Caco-2 (cell line): ENCODE measurements around the gene IL22RA1. TPM values are rescaled to one million over a fixed set of nuclear protein-coding genes. Genes with fewer than 3 reads are reported as not detected.
A peak's percentile ranks its signal among the peaks of the same experiment; 100 is the strongest.

Source experiments
- BruUV-seq: library from RNA; stranded (reverse); fragments of 400-500 nt; replicated peaks from 2 replicates; lab custom pipeline; 2021; lab: Mats Ljungman, UMichigan
- CTCF ChIA-PET: fragments of 300-600 bp; sonication (Branson Sonifier 250); formaldehyde crosslinking; loops from one replicate; lab custom pipeline; 2022; ENCODE audit warnings: antibody characterized with exemption; lab: Charles Lee
- POLR2A ChIA-PET: fragments of 300-600 bp; sonication (Branson Sonifier 250); formaldehyde crosslinking; loops from one replicate; lab custom pipeline; 2022; ENCODE audit warnings: antibody characterized with exemption; lab: Charles Lee
- DNase-seq, 2 experiments: peaks; one replicate each; pipeline versions ENCODE4 v3.0.0 to v3.0.0-alpha.2; 2020 to 2022
- H3K27me3 ChIP-seq: replicated peaks from 2 replicates; pipeline ENCODE4 v1.6.0; 2011; ENCODE audit warnings: low read length; ENCODE audit not compliant: control insufficient read depth, insufficient read depth
- H3K36me3 ChIP-seq: 2 replicates; pipeline ENCODE4 v1.5.1; 2011; ENCODE audit warnings: low read length; ENCODE audit not compliant: control insufficient read depth, insufficient read depth
- H3K4me1 ChIP-seq: fragments of 250-450 bp; sonication (Bioruptor Pico); 2 replicates; pipeline ENCODE4 v1.5.1; 2020; ENCODE audit warnings: mild to moderate bottlenecking
- H3K4me3 ChIP-seq: 2 replicates; pipeline ENCODE4 v1.5.1; 2011; ENCODE audit warnings: low read depth, mild to moderate bottlenecking, control low read depth, low read length
- H3K9me3 ChIP-seq: fragments of 250-450 bp; sonication (Bioruptor Pico); 2 replicates; pipeline ENCODE4 v1.5.1; 2020; ENCODE audit warnings: mild to moderate bottlenecking, moderate library complexity
- H3K27ac Mint-ChIP-seq: one replicate; pipeline ENCODE4 v1.8.0; 2022; ENCODE audit warnings: mixed read lengths; ENCODE audit not compliant: unreplicated experiment
- H3K27me3 Mint-ChIP-seq: one replicate; pipeline ENCODE4 v1.8.0; 2022; ENCODE audit warnings: mixed read lengths; ENCODE audit not compliant: insufficient read depth, unreplicated experiment
- H3K36me3 Mint-ChIP-seq: one replicate; pipeline ENCODE4 v1.8.0; 2022; ENCODE audit warnings: mild to moderate bottlenecking, mixed read lengths; ENCODE audit not compliant: insufficient read depth, unreplicated experiment
- H3K4me1 Mint-ChIP-seq: one replicate; pipeline ENCODE4 v1.8.0; 2022; ENCODE audit warnings: low read depth, mixed read lengths; ENCODE audit not compliant: unreplicated experiment
- H3K4me3 Mint-ChIP-seq: one replicate; pipeline ENCODE4 v1.8.0; 2022; ENCODE audit warnings: mild to moderate bottlenecking, moderate library complexity, mixed read lengths; ENCODE audit not compliant: unreplicated experiment
- H3K9me3 Mint-ChIP-seq: one replicate; pipeline ENCODE4 v1.8.0; 2022; ENCODE audit warnings: mixed read lengths; ENCODE audit not compliant: unreplicated experiment
- intact Hi-C: fragments of 100-400 bp; cut with micrococcal nuclease; formaldehyde crosslinking; loops from one replicate; pipeline ENCODE4 v1.10.0; 2022; ENCODE audit not compliant: unreplicated experiment
- total RNA-seq: library from RNA; stranded (reverse); gene quantifications from 2 replicates; pipeline ENCODE4 v1.2.3, GENCODE V29; 2022
- TF ChIP-seq, protein P1 (sequence below), 2 experiments: fragments of 200-600 bp in 1 of 2; IDR thresholded peaks; 1 replicate in 1 of 2; 2 replicates in 1 of 2; pipeline versions ENCODE4 v1.5.1 to v1.8.0; 2011 to 2022; ENCODE audit warnings: antibody characterized with exemption in 1 of 2, control low read depth in 1 of 2, inconsistent platforms in 1 of 2, low read depth in 1 of 2, low read length in 1 of 2, mild to moderate bottlenecking in 1 of 2, moderate library complexity in 1 of 2; ENCODE audit not compliant: insufficient read depth in 1 of 2, severe bottlenecking in 1 of 2, unreplicated experiment in 1 of 2

Gene IL22RA1
- total RNA-seq, 1 experiment from 2014 or later: 2.5 TPM

DNA sequence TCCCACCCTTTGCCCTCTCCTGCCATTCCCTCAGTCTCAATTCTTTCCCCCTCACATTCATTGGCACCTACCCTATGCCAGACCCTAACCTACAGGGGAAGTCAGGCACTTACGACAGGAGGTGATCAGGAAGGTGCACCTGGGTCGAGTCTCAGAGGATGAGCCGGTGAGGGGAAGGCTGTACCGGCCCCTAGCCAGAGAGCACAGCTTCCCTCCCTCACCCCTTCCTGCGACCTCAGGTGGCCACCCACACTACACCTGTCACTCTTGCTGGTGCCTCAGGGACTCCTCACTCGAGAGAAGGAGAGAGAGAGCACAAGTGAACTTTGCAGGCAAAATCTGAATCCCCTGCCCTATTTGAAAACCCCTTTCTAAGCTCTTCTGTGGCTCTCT lies 29.3 kb downstream of the IL22RA1 start:
- peaks cover 13% of the 10 kb centered on the region for H3K4me1 Mint-ChIP-seq
- TF ChIP-seq, protein P1, sequence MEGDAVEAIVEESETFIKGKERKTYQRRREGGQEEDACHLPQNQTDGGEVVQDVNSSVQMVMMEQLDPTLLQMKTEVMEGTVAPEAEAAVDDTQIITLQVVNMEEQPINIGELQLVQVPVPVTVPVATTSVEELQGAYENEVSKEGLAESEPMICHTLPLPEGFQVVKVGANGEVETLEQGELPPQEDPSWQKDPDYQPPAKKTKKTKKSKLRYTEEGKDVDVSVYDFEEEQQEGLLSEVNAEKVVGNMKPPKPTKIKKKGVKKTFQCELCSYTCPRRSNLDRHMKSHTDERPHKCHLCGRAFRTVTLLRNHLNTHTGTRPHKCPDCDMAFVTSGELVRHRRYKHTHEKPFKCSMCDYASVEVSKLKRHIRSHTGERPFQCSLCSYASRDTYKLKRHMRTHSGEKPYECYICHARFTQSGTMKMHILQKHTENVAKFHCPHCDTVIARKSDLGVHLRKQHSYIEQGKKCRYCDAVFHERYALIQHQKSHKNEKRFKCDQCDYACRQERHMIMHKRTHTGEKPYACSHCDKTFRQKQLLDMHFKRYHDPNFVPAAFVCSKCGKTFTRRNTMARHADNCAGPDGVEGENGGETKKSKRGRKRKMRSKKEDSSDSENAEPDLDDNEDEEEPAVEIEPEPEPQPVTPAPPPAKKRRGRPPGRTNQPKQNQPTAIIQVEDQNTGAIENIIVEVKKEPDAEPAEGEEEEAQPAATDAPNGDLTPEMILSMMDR (IDR thresholded peaks at IDR 0.05; ENCODE audit: insufficient read depth in 1 of 2, low read depth in 1 of 2, low read length in 1 of 2, severe bottlenecking in 1 of 2, unreplicated experiment in 1 of 2): no peak
- H3K27ac Mint-ChIP-seq: no peak overlapping the region
- H3K4me3 Mint-ChIP-seq: no peak overlapping the region
- no peaks in the 10 kb centered on the region for H3K36me3 Mint-ChIP-seq
- no TSS peak for BruUV-seq
- CTCF ChIA-PET: interaction anchor here (0.6 to 1.2 kb wide), 2 partner anchors 43 to 135 kb away, joined by 3 to 5 read pairs; no protein-coding TSS in a partner anchor
- intact Hi-C loops: loop anchor here (2.0 kb wide), 1 partner anchor 155 kb away; the partner anchor contains the start of gene PNRC2
- no peak for DNase-seq
- H3K36me3 ChIP-seq: no peaks in the 10 kb centered on the region
- H3K9me3 Mint-ChIP-seq: no peaks in the 10 kb centered on the region
- no peaks in the 10 kb centered on the region for H3K27me3 ChIP-seq
- H3K27me3 Mint-ChIP-seq: no peaks in the 10 kb centered on the region
- POLR2A ChIA-PET: no interaction called here
- H3K4me1 ChIP-seq: peaks cover 12% of the 10 kb centered on the region
- no peaks in the 10 kb centered on the region for H3K9me3 ChIP-seq
- no peak overlapping the region for H3K4me3 ChIP-seq

DNA sequence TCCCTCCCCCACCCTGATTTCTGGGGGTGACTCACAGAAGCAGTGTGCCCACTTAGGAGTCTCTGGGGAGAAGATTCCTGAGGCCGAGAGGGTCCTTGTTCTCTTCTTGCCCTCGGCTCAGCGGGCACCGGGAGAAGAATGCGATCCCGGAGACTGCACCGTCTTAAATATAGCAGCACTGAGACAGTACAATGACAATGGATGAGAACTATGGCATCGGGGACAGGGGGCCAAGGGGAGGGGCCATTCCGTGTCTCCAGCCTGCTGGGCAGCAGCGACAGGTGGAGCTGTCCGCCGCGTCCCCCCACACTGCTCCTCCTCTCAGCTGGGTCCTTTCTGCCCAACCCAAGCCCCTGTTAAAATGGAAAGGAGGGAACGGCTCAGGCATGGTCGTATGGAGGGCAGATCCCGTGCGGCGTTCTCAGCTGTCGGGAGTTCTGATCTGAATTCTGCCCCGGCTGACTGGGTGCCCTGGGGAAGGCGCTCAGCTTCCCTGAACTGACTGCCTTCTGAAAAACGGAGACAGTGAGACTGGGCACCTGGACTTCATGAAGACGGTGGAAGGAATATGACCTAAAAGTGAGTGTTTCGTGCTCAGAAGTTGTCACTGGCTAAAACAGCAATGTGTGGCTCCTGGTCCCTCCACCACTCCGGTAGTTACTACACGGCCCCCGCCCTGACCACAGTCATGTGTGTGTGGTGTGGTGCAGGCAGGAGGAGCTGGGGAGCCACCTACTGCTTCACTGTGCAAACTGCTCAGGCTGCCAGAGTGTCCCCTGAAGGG lies 30.8 kb downstream of the IL22RA1 start, which contains the start of gene MYOM3:
Gene MYOM3, minus strand, starts transcription at position 140 of the 784 bp plus-strand sequence. CDS start 3,499 bp downstream, outside the sequence.
- ChIA-PET POLR2A (interaction anchor here (0.6 kb wide), 1 partner anchor 38 kb away, joined by 9 read pairs; no protein-coding TSS in a partner anchor), CTCF (interaction anchor here (1.0 to 1.2 kb wide), 2 partner anchors 8 to 41 kb away, joined by 4 to 10 read pairs; no protein-coding TSS in a partner anchor)
- TF ChIP-seq, protein P1 (IDR thresholded peaks at IDR 0.05; ENCODE audit: insufficient read depth in 1 of 2, low read depth in 1 of 2, low read length in 1 of 2, severe bottlenecking in 1 of 2, unreplicated experiment in 1 of 2): peak in 1 of 2 experiments; percentile 78
- DNase-seq: peak; percentile 69 to 74
- Histone ChIP-seq H3K9me3 (no peaks in the 10 kb centered on the region), H3K4me3 (no peak within 1 kb of the TSS), H3K4me1 (0 out of 2 replicates have a peak, but pooled peaks cover 5% of the 10 kb centered on the region), H3K27me3 (no peaks in the 10 kb centered on the region), H3K36me3 (no peaks in the 10 kb centered on the region)
- no peak within 1 kb of the TSS for H3K27ac Mint-ChIP-seq
- no peaks in the 10 kb centered on the region for H3K27me3 Mint-ChIP-seq
- no TSS peak for BruUV-seq
- no peaks in the 10 kb centered on the region for H3K36me3 Mint-ChIP-seq
- H3K4me3 Mint-ChIP-seq: no peak within 1 kb of the TSS
- H3K4me1 Mint-ChIP-seq: no peaks in the 10 kb centered on the region
- intact Hi-C loops: loop anchor here (1.0 to 2.0 kb wide), 2 partner anchors 41 to 153 kb away; partner anchors contain the start of gene PNRC2
- no peaks in the 10 kb centered on the region for H3K9me3 Mint-ChIP-seq

DNA sequence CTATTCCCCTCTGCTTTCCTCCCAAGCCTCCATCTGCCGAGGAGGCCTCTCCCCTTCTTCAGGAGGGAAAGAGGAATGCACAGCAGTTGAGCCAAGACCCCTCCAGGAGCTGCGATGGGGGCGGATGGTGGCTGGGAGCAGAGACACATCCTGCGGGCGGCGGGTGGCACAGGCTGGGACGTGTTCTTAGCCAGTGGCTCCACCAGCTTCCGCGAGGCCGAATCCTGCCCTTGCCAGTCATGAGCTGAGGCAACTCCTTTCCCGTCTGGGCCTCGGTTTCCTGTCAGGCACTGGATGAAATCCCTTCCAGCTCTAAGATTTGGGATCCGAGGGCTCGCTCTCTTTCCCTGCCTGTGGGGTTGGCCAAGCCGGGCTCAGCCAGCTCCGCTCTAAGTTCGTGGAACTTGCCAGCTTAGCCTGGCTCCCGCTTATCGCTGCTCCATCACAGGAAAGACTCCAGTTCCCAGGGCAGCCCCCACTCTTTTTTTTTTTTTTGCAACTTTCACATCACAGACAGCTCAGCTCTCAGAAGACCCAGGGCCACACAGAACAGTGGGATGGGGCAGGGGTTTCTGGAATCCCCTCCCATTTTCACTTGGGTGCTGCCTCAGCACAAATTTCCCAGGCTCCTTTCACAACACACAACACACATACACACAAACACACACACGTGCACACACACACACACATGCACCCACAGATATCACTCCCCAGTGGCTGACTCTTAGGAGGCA lies 31.5 kb downstream of the IL22RA1 start:
- no peak overlapping the region for H3K4me3 Mint-ChIP-seq
- no peaks in the 10 kb centered on the region for H3K9me3 Mint-ChIP-seq
- POLR2A ChIA-PET: interaction anchor here (0.6 kb wide), 1 partner anchor 109 kb away, joined by 5 read pairs; no protein-coding TSS in a partner anchor
- no peak overlapping the region for H3K27ac Mint-ChIP-seq
- no peaks in the 10 kb centered on the region for H3K36me3 Mint-ChIP-seq
- no peaks in the 10 kb centered on the region for H3K27me3 ChIP-seq
- CTCF ChIA-PET: interaction anchor here (0.7 to 1.2 kb wide), 2 partner anchors 37 to 40 kb away, joined by 5 to 10 read pairs; no protein-coding TSS in a partner anchor
- H3K9me3 ChIP-seq: no peaks in the 10 kb centered on the region
- DNase-seq: no peak
- H3K4me3 ChIP-seq: no peak overlapping the region
- BruUV-seq: no TSS peak
- H3K4me1 Mint-ChIP-seq: no peaks in the 10 kb centered on the region
- intact Hi-C loops: no loop called here
- TF ChIP-seq, protein P1 (IDR thresholded peaks at IDR 0.05; ENCODE audit: insufficient read depth in 1 of 2, low read depth in 1 of 2, low read length in 1 of 2, severe bottlenecking in 1 of 2, unreplicated experiment in 1 of 2): no peak
- H3K4me1 ChIP-seq: 0 out of 2 replicates have a peak, but pooled peaks cover 5% of the 10 kb centered on the region
- H3K36me3 ChIP-seq: no peaks in the 10 kb centered on the region
- H3K27me3 Mint-ChIP-seq: no peaks in the 10 kb centered on the region
